ENCODE measurements around the gene CCR5. TPM values are rescaled to one million over a fixed set of nuclear protein-coding genes. Genes with fewer than 3 reads are reported as not detected.

Gene CCR5
- total RNA-seq, 1 donor from 2014 or later: not detected

DNA sequence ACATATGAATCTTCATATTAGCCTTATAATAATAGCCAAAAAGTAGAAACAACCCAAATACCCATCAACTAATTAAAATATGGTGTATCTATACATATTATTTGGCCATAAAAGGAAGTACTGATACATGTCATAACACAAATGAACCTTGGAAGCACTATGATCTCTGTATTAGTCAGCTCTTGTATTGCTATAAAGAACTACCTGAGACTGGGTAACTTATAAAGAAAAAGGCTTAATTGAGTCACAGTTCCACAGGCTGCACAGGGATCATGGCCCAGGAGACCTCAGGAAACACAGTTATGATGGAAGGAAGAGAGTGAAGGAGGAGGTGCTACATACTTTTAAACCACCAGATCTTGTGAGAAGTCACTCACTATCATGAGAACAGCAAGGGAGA is 32.8 kb upstream of the CCR5 start:
- Histone ChIP-seq H4K20me1 (ENCODE audit: low read depth) (no peaks in the 10 kb centered on the region), H3K36me3 (no peaks in the 10 kb centered on the region), H3K4me2 (no peak overlapping the region), H2AFZ (replicated peaks) (no peak overlapping the region), H3K79me2 (ENCODE audit: low read depth) (no peaks in the 10 kb centered on the region), H3F3A (ENCODE audit: low read depth) (no peaks in the 10 kb centered on the region), H3K4me3 (no peak overlapping the region), H3K9me3 (ENCODE audit: low read depth) (no peaks in the 10 kb centered on the region), H3K4me1 (no peaks in the 10 kb centered on the region), H3K27me3 (no peaks in the 10 kb centered on the region), H3K27ac (no peak overlapping the region), H3K9ac (no peak overlapping the region)
- no peak overlapping the region for H3K27ac Mint-ChIP-seq
- no peaks in the 10 kb centered on the region for H3K27me3 Mint-ChIP-seq (ENCODE audit: insufficient read depth, low read depth)
- H3K9me3 Mint-ChIP-seq: peaks cover 18% of the 10 kb centered on the region
- no peak for DNase-seq (ENCODE audit: low spot score)
- TF ChIP-seq, protein P1, sequence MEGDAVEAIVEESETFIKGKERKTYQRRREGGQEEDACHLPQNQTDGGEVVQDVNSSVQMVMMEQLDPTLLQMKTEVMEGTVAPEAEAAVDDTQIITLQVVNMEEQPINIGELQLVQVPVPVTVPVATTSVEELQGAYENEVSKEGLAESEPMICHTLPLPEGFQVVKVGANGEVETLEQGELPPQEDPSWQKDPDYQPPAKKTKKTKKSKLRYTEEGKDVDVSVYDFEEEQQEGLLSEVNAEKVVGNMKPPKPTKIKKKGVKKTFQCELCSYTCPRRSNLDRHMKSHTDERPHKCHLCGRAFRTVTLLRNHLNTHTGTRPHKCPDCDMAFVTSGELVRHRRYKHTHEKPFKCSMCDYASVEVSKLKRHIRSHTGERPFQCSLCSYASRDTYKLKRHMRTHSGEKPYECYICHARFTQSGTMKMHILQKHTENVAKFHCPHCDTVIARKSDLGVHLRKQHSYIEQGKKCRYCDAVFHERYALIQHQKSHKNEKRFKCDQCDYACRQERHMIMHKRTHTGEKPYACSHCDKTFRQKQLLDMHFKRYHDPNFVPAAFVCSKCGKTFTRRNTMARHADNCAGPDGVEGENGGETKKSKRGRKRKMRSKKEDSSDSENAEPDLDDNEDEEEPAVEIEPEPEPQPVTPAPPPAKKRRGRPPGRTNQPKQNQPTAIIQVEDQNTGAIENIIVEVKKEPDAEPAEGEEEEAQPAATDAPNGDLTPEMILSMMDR (IDR thresholded peaks at IDR 0.05): no peak
- no peak for TF ChIP-seq EZH2 (IDR thresholded peaks at IDR 0.05)
- TF ChIP-seq EZH2phosphoT487 (IDR thresholded peaks at IDR 0.05): no peak
- H3K4me1 Mint-ChIP-seq: no peaks in the 10 kb centered on the region
- H3K36me3 Mint-ChIP-seq: no peaks in the 10 kb centered on the region
- no peak overlapping the region for H3K4me3 Mint-ChIP-seq

DNA sequence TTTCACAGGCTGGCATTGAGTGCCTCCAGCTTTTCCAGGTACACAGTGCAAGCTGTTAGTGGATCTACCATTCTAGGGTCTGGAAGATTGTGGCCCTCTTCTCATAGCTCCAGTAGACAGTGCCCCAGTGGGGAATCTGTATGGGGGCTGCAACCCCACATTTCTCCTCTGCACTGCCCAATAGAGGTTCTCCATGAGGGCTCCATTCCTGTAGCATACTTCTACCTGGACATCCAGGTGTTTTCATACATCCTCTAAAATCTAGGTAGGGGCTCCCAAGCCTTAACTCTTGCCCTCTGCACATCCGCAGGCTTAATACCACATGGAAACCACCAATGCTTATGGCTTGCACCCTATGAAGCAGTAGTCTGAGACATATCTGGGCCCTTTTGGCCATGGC is 31.9 kb upstream of the CCR5 start:
- no peak overlapping the region for H3K27ac ChIP-seq
- no peak overlapping the region for H3K4me3 Mint-ChIP-seq
- no peaks in the 10 kb centered on the region for H4K20me1 ChIP-seq (ENCODE audit: low read depth)
- no peaks in the 10 kb centered on the region for H3K27me3 Mint-ChIP-seq (ENCODE audit: insufficient read depth, low read depth)
- H3K9ac ChIP-seq: no peak overlapping the region
- H3F3A ChIP-seq (ENCODE audit: low read depth): no peaks in the 10 kb centered on the region
- TF ChIP-seq EZH2 (IDR thresholded peaks at IDR 0.05): no peak
- H3K4me1 Mint-ChIP-seq: no peaks in the 10 kb centered on the region
- no peaks in the 10 kb centered on the region for H3K9me3 ChIP-seq (ENCODE audit: low read depth)
- H3K36me3 Mint-ChIP-seq: no peaks in the 10 kb centered on the region
- no peak for DNase-seq (ENCODE audit: low spot score)
- H3K27me3 ChIP-seq: no peaks in the 10 kb centered on the region
- H3K27ac Mint-ChIP-seq: no peak overlapping the region
- H3K9me3 Mint-ChIP-seq: peaks cover 18% of the 10 kb centered on the region
- no peaks in the 10 kb centered on the region for H3K36me3 ChIP-seq
- no peak overlapping the region for H2AFZ ChIP-seq (replicated peaks)
- H3K4me2 ChIP-seq: no peak overlapping the region
- H3K79me2 ChIP-seq (ENCODE audit: low read depth): no peaks in the 10 kb centered on the region
- H3K4me3 ChIP-seq: no peak overlapping the region
- no peaks in the 10 kb centered on the region for H3K4me1 ChIP-seq

DNA sequence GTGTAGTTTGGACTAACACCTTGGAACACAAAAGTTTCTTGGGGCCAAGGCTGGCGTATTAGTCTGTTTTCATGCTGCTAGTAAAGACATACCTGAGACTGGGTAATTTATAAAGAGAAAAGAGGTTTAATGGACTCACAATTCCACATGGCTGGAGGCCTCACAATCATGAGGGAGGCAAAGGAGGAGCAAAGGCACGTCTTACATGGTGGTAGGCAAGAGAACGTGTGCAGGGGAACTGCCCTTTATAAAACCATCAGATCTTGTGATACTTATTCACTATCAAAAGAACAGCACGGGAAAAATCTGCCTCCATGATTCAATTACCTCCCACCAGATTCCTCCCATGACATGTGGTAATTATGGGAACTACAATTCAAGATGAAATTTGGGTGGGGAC is 26.3 kb upstream of the CCR5 start:
- Histone ChIP-seq H4K20me1 (ENCODE audit: low read depth) (no peaks in the 10 kb centered on the region), H3K79me2 (ENCODE audit: low read depth) (no peaks in the 10 kb centered on the region), H3K27ac (no peak overlapping the region), H3K36me3 (no peaks in the 10 kb centered on the region), H3K4me1 (no peaks in the 10 kb centered on the region), H3K9me3 (ENCODE audit: low read depth) (no peaks in the 10 kb centered on the region), H3K9ac (no peak overlapping the region), H2AFZ (replicated peaks) (no peak overlapping the region), H3F3A (ENCODE audit: low read depth) (no peaks in the 10 kb centered on the region), H3K4me2 (no peak overlapping the region), H3K27me3 (no peaks in the 10 kb centered on the region), H3K4me3 (no peak overlapping the region)
- H3K4me3 Mint-ChIP-seq: no peak overlapping the region
- H3K4me1 Mint-ChIP-seq: no peaks in the 10 kb centered on the region
- H3K9me3 Mint-ChIP-seq: peaks cover 7% of the 10 kb centered on the region
- H3K36me3 Mint-ChIP-seq: no peaks in the 10 kb centered on the region
- TF ChIP-seq EZH2phosphoT487 (IDR thresholded peaks at IDR 0.05): no peak
- TF ChIP-seq, protein P1 (IDR thresholded peaks at IDR 0.05): no peak
- no peak for TF ChIP-seq EZH2 (IDR thresholded peaks at IDR 0.05)
- no peak for DNase-seq (ENCODE audit: low spot score)
- H3K27ac Mint-ChIP-seq: no peak overlapping the region
- H3K27me3 Mint-ChIP-seq (ENCODE audit: insufficient read depth, low read depth): no peaks in the 10 kb centered on the region

DNA sequence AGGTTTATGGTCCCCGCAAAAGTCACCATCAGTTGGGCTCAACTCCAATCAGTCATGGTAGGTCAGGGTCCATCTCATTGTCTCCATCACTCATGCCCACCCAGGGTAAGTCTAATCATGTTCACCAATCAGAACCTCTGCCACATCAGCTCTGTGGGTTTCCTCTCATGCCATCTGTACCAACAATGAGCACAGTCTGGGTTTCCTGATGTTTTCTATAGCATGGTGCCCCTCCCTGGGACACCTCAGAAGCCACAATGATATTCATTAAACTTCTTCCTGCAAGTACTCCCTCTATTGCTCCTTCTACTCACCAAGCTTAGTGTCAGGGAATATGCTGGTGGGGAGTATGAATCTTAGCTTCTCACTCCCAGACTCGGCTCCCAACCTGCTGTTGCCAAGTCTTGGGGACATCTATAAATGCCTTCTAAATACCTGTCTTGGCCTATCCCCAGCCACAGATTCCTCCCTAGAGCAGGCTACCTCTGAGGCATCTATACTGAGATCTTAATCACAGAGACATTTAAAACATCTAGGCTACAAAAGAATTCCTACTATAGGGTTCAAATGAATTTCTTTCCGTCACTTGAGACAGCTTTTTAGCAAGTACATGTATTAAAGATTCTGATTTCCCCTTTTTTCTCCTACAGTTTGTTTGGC is 21.8 kb upstream of the CCR5 start:
- Histone ChIP-seq H2AFZ (replicated peaks) (no peak overlapping the region), H3K79me2 (ENCODE audit: low read depth) (no peaks in the 10 kb centered on the region), H3K4me3 (no peak overlapping the region), H3K27ac (no peak overlapping the region), H3K27me3 (no peaks in the 10 kb centered on the region), H3F3A (ENCODE audit: low read depth) (no peaks in the 10 kb centered on the region), H3K36me3 (no peaks in the 10 kb centered on the region), H4K20me1 (ENCODE audit: low read depth) (no peaks in the 10 kb centered on the region), H3K4me2 (no peak overlapping the region), H3K4me1 (no peaks in the 10 kb centered on the region), H3K9ac (no peak overlapping the region), H3K9me3 (ENCODE audit: low read depth) (no peaks in the 10 kb centered on the region)
- H3K27ac Mint-ChIP-seq: no peak overlapping the region
- no peaks in the 10 kb centered on the region for H3K36me3 Mint-ChIP-seq
- peaks cover 4% of the 10 kb centered on the region for H3K9me3 Mint-ChIP-seq
- no peaks in the 10 kb centered on the region for H3K27me3 Mint-ChIP-seq (ENCODE audit: insufficient read depth, low read depth)
- TF ChIP-seq, protein P1 (IDR thresholded peaks at IDR 0.05): no peak
- TF ChIP-seq EZH2 (IDR thresholded peaks at IDR 0.05) (no peak), EZH2phosphoT487 (IDR thresholded peaks at IDR 0.05) (no peak)
- no peaks in the 10 kb centered on the region for H3K4me1 Mint-ChIP-seq
- H3K4me3 Mint-ChIP-seq: no peak overlapping the region
- no peak for DNase-seq (ENCODE audit: low spot score)
